SHP77 (cell line): ENCODE data around the gene CLCNKA.

Experiments used
- DNase-seq, 2 experiments: peaks; one replicate each; lab custom pipeline; 2025; lab: John Stamatoyannopoulos, UW

Gene CLCNKA

GRCh38 chr1:16063226-16063829, 41.5 kb downstream of the CLCNKA start:
- no peak for DNase-seq

GRCh38 chr1:16063921-16064320, 42.1 kb downstream of the CLCNKA start:
- DNase-seq: no peak

GRCh38 chr1:16064536-16065268, 42.9 kb downstream of the CLCNKA start:
- no peak for DNase-seq

- no peak for DNase-seq
Observed at GRCh38 chr1:16065269-16065576, 43.4 kb downstream of the CLCNKA start.

GRCh38 chr1:16066245-16066644, 44.4 kb downstream of the CLCNKA start:
- DNase-seq: no peak

- DNase-seq: peak; percentile 39 to 60
Observed at GRCh38 chr1:16067127-16067768, 45.4 kb downstream of the CLCNKA start.

- DNase-seq: no peak
Observed at GRCh38 chr1:16067933-16068332, 46.1 kb downstream of the CLCNKA start.

DNA sequence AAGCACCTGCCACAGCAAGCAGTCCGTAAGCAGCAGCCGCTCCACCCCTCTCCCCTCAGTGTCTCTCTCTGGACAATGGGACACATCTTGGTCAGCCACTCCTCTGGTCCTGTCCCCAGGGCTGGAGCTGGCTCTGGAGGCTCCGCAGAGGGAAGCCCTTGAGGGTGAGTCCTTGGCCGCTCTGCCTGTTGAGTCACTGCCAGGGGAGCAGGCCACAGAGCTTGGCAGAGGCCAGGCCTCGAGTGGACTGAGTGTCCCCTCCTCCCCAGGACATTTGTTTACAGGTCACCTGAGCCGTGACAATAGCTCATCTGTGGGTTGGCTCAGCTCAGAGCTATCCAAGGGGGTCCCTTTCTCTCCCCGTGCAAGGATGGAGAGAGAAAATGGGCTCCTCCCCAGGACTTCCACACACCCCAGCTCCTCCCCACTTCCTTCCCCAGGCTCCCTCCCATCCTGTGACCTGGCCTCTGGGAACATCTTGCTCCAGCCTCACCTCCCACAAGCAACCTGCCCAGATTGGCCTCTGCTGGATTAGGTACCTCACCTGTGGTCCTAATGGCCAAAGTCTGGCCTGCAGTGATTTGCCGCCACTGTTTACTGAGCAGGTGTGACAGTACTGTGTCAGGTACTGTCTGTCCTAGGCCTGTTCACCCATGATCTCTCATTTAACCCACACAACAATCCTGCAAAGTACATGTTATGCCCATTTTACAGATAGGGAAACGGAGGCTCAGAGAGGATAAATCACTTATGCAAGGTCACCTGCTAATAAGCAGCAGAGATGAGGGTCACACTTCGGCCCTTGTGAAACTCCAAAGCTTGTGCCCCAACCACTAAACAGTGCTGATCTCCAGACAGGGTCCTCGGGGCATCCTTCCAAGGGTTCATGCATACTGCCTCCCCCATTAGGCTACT, 46.8 kb downstream of the CLCNKA start:
- peak in 1 of 2 experiments; percentile 14 for DNase-seq

- DNase-seq: no peak
Observed at GRCh38 chr1:16070640-16071355, 49.0 kb downstream of the CLCNKA start.

- DNase-seq: no peak
Observed at GRCh38 chr1:16071614-16072013, 49.8 kb downstream of the CLCNKA start.

DNA sequence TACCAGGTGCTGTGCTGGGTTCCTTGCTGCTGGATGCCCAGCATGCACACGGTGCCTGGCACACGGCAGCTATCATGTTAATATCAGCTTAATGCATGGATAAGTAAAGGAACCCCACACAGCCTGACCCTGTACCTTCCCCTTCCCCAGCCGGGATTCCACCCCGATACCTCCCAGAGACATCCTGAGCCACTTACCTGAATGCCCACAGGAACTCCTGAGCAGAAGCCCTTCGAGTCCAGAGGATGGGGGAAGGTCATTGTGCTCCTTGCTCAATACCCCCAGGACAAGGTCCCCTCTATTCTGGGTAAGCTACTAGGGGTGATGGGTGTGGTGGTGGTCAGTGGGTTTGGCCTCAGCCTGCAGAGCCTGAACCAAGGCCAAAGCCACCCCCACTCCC, 50.3 kb downstream of the CLCNKA start:
- DNase-seq: no peak

DNA sequence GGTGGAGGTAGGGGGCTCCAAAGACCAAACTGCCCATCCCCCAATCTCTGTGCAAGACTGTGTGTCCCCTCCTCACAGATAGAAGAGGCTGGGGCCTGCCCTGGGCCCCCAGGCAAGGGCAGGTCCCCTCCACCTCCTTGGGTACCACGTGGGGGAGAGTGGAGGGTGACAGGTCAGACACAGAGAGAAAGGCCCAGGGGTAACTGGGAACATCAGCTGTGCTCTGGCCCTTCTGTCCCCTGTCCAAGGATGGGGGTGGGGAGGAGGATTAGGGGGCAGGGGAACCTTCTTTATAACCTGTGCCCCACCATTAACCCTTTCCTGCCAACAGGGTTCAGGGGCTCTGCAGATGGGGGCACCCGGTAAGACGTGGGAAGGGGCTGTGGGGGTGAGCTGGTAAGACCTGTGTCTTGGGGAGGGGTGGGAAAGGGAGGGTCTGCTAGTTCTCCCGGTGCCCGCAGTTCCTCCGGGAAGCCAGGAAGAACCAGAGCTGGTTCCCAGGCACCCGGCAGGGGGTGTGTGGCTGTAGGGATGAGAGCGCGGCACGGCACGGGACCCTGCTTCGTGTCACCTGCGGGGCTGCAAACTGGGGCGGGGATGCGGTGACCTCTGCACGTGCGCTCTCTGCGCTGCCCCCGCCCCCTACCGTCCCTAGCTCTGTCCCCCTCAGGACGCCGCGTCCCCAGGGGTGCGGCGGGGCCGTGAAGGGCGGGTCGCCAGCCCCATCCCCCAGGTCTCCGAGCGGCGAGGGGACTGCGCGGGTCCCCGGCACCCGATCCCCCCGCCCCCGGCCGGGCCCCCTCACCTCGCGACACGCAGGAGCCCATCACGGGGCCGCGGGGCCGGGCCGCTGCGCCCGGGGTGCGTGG, 51.0 kb downstream of the CLCNKA start:
- DNase-seq: no peak

GRCh38 chr1:16073490-16074119, 51.8 kb downstream of the CLCNKA start, which contains the start of gene FAM131C:
TSS of gene FAM131C (minus strand) at chr1:16073651. CDS start at chr1:16073442, 209 bp downstream.
- no peak for DNase-seq

DNA sequence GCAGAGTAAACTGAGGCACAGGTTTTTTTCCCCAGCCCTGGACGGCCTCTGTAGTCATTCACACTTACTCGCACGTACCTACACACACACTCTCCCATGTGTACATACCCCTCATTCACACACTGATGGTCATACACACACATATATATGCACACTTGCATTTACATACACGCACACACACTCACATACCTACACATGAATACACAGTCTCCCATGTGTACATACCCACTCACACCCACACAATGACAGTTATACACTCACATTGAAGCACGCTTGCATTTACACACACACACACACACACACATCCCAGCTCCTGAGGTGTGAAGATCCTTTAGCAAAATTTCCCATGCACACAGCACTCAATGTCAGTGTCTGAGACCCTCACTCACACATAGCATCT, 52.4 kb downstream of the CLCNKA start:
- no peak for DNase-seq

- no peak for DNase-seq
Observed at GRCh38 chr1:16075337-16076030, 53.6 kb downstream of the CLCNKA start.

- DNase-seq: peak; percentile 52 to 74
Observed at GRCh38 chr1:16076031-16076864, 54.4 kb downstream of the CLCNKA start.

- DNase-seq: peak in 1 of 2 experiments; percentile 61
Observed at GRCh38 chr1:16076865-16077238, 55.0 kb downstream of the CLCNKA start.

GRCh38 chr1:16077406-16078245, 55.8 kb downstream of the CLCNKA start:
- peak in 1 of 2 experiments; percentile 40 for DNase-seq
